ENCODE results near the gene TCF7L1. TPM values are rescaled to one million over a fixed set of nuclear protein-coding genes. Genes with fewer than 3 reads are reported as not detected.

The TCF7L1 gene
- total RNA-seq, 2 donors from 2014 or later = 2.0 to 3.9 TPM

DNA sequence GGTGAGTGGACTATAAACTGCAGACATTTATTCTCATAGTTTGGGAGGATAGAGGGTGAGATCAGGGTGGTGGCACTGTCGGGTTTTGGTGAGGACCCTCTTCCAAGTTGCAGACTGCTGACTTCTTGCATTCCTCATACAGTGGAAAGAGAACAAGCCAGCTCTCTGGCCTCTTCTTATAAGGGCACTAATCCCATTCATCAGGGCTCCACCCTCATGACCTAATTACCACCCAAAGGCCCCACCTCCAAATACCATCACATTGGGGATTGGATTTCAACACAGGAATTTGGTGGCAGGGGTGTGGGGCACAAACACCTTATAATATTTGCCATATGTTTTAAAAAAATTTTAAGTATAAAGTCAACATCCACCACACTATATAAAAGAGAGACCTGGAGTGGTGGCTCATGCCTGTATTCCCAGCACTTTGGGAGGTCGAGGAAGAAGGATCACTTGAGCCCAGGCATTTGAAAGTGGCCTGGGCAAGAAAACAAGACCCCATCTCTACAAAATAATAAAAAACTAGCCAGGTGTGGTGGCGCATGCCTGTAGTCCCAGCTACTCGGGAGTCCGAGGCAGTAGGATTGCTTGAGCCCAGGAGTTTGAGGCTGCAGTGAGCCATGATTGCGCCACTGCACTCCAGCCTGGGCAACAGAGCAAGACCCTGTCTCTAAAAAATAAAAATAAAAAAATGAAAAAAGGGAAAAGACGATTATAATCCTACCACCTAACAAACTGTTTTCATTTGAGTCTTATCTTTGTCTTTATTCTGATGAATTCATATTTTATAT, 44.0 kb downstream of the TCF7L1 start:
- DNase-seq = no peak
- ATAC-seq = no peak
- intact Hi-C loops (cut with DNase I, micrococcal nuclease) = no loop called here

DNA sequence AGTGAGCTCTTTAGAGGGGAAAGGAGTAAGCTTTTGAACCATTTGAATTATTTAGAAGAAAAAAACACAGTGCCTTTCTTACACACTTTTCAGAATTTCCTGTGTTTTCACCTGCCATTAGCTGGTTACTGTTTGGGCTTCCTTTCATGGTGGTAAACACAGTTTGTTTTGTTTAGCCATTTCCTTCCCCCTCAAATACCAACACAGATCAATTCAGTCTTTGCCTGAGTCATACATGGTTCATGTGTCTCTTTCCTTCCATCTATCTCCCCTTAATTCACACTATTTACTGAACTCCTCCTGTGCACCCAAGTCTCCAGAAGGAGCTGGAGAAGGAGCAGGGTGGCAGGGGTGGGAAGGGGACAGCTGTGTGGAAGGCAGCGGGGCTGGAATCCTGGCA, 45.0 kb downstream of the TCF7L1 start:
- intact Hi-C loops (cut with DNase I, micrococcal nuclease) = no loop called here
- no peak for DNase-seq
- ATAC-seq = no peak

DNA sequence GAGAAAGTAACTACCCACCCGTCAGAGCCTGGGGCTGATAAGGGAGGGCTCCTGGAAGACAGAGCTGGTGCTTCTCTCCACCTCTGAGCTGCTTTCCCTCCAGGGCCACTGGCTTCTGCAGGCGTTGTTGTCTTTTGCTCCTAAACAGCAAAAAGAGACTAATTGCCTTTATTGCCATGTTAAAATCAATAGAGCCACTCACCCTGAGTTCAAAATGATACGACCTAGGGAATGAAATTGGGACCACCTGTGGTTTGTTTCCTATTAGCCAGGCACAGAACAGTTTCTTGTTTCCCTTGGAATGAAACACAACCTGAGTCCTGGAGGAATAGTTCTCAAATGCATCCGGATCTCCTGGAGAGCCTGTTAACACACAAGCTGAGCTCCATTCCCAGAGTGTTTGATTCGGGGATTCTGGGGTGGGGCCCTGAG, 45.8 kb downstream of the TCF7L1 start:
- DNase-seq = no peak
- intact Hi-C loops (cut with DNase I, micrococcal nuclease) = no loop called here
- no peak for ATAC-seq

GRCh38 chr2:85179541-85179940, 46.3 kb downstream of the TCF7L1 start:
- no peak for ATAC-seq
- intact Hi-C loops (cut with DNase I, micrococcal nuclease) = no loop called here

DNA sequence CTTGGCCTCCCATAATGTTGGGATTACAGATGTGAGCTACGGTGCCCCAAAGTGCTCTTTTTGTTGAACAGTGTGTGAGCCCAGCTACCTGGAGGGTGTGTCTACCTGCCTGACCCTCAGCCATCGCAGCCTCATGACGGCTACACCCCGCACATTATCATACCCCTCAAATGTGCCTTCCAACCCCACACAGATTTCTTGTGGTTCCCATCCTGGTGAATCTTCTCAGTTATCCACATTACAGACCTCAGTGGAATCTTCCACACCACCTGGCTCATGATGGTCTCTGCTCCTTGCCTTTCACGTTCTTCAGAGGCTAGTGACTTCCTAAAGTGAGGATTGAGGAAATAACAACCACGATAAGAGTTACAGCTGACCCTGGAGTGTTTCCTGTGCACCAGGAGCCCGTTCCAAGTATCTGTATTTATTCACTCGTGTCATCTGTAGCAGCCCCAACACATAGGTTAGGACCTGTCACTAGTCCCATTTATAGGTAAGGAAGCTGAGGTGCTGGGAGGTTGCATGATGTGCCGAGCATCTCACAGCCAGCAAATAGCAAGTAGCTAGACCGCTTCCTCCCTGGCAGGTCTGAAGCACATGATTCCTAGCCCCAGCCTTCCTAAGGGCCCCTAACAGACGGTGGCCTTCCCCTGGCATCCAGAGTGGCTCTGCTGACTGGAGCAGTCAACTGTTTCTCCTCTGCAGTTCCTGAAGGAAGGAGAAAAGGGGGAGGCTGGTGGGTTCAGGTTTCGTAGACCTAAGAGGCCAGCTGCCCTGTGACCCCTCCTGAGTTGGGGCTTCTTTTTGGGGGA, 47.3 kb downstream of the TCF7L1 start:
- no peak for ATAC-seq
- no peak for DNase-seq
- intact Hi-C loops (cut with DNase I, micrococcal nuclease) = no loop called here

More at GRCh38 chr2:85179541-85179940, 46.3 kb downstream of the TCF7L1 start:
- no peak for DNase-seq

DNA sequence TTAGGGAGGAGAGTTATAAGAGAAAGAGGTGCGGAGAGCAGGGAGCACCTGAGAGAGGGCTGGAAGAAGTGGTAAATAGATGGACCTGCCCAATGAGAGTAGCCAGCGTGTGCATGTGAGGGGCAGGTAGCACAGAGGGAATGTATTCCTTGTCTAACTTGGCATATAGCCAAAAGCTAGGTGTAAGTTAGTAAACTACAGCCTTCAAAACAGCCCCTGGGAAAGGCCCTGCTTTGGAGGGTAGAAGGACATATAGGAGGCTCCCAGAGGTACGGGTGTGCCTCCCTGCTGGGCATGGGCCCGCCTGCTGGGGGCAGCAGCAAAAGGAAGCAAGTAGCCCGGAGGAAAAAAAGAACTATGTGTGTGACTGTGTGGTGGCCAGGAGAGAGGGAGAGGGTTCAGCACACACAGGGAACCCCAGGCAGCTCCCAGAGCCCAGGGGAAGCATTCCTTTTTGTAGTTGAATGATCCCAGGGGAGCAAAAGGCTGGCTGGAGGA, 48.0 kb downstream of the TCF7L1 start:
- DNase-seq (no peak), ATAC-seq (peak; percentile 50)
- intact Hi-C loops (cut with DNase I, micrococcal nuclease) = no loop called here

DNA sequence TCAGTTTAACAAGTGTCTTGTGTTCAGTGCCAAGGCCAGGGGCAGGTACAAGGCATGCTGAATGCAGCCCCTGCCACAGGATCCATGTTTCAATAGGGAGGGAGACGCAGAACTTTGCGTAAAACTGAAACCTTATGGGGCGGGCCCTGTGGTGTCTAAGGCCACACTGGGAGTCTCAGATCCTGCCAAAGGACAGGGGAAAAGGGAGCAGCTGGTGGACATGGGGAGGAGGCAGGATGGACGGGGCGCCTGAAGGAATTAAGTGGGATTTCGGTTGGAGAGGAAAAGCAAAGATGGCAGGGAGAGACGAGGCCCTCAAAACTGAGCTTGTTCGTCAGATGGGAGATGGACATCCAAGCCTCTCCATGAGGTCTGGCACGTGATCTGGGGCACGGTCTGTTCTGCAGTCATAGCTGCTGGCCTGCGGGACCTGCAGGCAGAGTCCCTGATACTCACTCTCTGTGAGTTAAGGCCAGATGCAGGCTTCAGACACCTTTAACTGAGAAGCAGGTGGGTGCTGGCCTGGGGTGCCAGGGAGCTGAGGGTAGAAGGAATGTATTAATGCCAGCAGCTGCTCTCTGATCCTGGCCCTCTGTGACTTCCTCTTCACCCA, 48.8 kb downstream of the TCF7L1 start:
- ATAC-seq (no peak), DNase-seq (no peak)
- intact Hi-C loops (cut with DNase I, micrococcal nuclease) = no loop called here

- DNase-seq (no peak), ATAC-seq (no peak)
- intact Hi-C loops (cut with DNase I, micrococcal nuclease) = no loop called here
Measured at GRCh38 chr2:85183076-85183475, 49.9 kb downstream of the TCF7L1 start.

DNA sequence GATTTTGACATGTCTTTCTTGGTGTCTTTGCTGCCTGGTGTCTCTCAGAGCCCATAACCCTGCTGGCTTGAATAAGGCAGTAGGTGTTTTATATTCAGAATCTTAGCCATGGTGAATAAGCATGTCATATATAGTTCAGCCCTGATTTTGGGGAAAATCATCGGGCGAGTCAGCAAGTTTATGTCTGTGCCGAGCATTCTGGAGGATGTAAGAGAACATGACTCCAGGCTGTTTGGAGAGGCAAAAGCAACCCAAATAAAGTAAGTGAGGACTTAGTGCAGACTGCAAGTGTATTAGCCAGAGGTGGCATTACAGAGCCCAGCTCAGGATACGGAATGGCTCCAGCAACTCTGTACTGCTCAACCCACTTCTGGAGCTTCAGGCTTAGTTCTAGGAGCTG, 50.3 kb downstream of the TCF7L1 start:
- ATAC-seq (no peak), DNase-seq (no peak)
- intact Hi-C loops (cut with DNase I, micrococcal nuclease) = no loop called here

DNA sequence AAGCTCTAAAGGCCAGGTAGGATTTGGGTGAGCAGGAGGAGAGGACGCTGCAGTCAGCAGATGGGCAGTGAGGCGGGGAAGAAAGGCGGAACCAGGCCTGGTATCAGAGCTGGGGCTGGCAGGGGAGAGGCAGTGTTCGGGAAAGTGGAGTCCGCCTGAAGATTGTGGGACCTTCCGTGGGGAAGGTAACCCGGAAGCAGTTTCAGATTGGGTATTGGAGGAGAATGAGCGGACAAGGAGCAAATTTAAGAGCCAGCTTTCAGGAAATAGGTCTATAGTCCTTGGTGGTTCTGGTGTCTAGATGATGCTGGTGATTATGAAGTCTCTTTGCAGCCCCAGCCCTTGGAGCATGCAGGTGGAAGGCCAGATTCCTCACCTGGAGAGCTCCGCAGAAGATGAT, 51.0 kb downstream of the TCF7L1 start:
- intact Hi-C loops (cut with DNase I, micrococcal nuclease) = no loop called here
- no peak for DNase-seq
- no peak for ATAC-seq

- ATAC-seq (no peak), DNase-seq (no peak)
- intact Hi-C loops (cut with DNase I, micrococcal nuclease) = no loop called here
Measured at GRCh38 chr2:85184990-85185389, 51.8 kb downstream of the TCF7L1 start.

DNA sequence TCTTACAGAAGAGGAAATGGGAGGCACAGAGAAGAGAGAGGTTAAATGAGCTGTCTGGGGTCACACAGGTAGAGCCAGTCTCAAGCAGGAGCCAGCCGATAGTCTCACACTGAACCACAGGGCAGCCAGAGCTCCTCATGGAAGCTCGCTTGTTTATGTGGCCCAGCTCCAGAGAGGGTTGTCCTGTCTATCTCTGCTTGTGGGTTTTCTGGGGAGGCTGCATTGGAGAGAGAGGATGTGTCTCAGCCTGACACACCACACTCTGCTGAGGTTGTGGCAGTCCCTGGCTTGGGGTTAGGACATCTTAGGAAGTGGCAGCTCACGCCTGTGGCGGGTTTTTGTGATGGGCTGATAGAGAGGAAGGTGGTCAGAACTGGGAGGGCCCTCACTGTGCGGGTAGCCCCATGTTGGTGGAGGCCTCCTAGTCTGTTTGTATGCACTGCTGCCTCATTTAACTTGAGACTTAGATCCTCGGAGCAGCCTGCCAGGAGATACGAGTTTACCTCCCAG, 52.3 kb downstream of the TCF7L1 start:
- ATAC-seq = no peak
- no peak for DNase-seq
- intact Hi-C loops (cut with DNase I, micrococcal nuclease) = no loop called here

GRCh38 chr2:85187069-85187468, 53.9 kb downstream of the TCF7L1 start:
- no peak for ATAC-seq
- intact Hi-C loops (cut with DNase I, micrococcal nuclease) = no loop called here
- no peak for DNase-seq

GRCh38 chr2:85188852-85189251, 55.7 kb downstream of the TCF7L1 start:
- DNase-seq (no peak), ATAC-seq (no peak)
- intact Hi-C loops (cut with DNase I, micrococcal nuclease) = no loop called here

DNA sequence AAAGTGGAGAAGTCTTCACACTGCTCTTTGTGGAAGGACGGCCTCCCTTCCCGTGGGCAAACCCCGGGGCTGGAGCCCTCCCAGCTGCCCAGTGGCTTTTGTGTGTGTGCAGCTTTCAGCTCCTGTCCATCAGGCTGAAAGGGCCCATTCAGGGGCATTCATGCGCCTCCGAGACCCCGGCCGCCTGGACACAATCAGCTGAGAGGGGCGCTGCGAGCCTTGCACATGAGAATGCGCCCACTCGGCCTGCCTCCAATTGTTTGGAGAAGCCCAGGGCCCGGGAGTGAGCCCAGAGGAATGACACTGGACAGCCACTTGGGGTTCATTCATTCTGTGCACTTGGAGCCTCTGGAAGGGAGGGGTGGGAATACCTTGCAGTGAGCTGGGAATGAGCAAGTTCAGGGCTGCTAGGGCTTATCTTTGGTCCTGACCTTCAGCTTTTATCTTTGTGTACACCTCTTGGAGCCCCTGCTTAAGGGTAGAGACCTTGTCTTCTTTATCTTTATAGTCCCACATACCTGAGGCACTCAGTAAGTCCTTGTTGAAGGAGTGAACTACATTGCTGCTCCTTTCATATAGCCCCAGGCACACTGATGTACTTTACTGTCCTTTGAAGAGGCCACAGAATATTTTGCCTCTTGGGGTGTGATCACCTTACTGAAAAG, 56.5 kb downstream of the TCF7L1 start:
- intact Hi-C loops (cut with DNase I, micrococcal nuclease) = no loop called here
- ATAC-seq = no peak
- DNase-seq = no peak

GRCh38 chr2:85191157-85191556, 58.0 kb downstream of the TCF7L1 start:
- DNase-seq (no peak), ATAC-seq (no peak)
- intact Hi-C loops (cut with DNase I, micrococcal nuclease) = no loop called here

GRCh38 chr2:85194780-85195480, 61.7 kb downstream of the TCF7L1 start:
- ATAC-seq (no peak), DNase-seq (no peak)
- intact Hi-C loops (cut with DNase I, micrococcal nuclease) = no loop called here

GRCh38 chr2:85195956-85196355, 62.8 kb downstream of the TCF7L1 start:
- DNase-seq (no peak), ATAC-seq (no peak)
- intact Hi-C loops (cut with DNase I, micrococcal nuclease) = no loop called here
